AG09309 (cell line): Measurements from ENCODE around the gene BTBD19.

Experiments used
- DNase-seq: peaks from one replicate; pipeline ENCODE4 v3.0.0-alpha.2; 2010; ENCODE audit warnings: low read depth
- H3K4me3 ChIP-seq: 2 replicates; pipeline ENCODE4 v1.5.1; 2011; ENCODE audit warnings: mild to moderate bottlenecking, low read depth, low read length, moderate library complexity; ENCODE audit not compliant: control insufficient read depth
- CTCF ChIP-seq: IDR thresholded peaks from 2 replicates; pipeline ENCODE4 v1.5.1; 2011; ENCODE audit warnings: mild to moderate bottlenecking, low read depth, low read length, inconsistent platforms; ENCODE audit not compliant: insufficient read depth, control insufficient read depth; ENCODE audit errors: missing control alignments

The BTBD19 gene

DNA sequence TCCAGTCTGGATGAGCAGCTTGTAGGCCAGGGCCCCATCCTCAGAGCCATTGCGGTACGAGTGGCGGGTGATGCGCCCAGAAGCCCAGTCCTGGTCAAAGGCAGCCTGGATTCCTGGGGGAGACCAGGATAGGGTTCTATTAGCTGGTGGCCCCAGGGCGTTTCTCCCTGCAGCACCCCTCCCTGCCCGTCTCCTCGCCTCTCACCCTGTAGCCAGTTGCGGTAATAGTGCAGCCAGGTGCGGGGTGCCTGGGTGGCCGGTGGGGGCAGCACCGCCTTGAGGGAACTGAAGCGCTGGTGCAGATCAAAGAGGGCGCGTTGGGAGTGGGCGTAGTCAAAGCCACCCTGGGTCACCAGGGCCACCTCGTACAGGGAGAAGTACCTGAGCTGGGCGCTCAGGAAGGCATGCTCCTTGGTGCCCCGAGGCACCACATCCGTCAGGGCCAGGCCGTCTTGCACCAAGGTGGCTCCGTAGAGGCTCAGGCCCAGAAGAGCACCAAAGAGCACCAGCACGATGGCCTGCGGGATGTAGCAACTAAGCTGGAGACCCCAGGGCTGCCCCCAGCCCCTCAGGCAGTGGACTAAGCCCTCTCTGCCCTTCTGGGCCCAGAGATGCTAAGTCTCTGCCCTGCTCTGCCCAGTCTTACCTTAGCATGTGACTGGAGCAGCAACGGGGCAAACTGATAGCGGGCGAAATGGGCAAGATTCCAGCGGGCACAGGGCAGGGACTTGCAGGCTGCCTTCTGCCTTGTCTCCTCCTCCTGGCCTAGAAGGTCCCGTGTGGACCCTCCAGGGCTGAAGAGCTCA lies 19.1 kb downstream of the BTBD19 start:
- no peak for TF ChIP-seq CTCF
- DNase-seq = no peak
- no peak overlapping the region for H3K4me3 ChIP-seq

DNA sequence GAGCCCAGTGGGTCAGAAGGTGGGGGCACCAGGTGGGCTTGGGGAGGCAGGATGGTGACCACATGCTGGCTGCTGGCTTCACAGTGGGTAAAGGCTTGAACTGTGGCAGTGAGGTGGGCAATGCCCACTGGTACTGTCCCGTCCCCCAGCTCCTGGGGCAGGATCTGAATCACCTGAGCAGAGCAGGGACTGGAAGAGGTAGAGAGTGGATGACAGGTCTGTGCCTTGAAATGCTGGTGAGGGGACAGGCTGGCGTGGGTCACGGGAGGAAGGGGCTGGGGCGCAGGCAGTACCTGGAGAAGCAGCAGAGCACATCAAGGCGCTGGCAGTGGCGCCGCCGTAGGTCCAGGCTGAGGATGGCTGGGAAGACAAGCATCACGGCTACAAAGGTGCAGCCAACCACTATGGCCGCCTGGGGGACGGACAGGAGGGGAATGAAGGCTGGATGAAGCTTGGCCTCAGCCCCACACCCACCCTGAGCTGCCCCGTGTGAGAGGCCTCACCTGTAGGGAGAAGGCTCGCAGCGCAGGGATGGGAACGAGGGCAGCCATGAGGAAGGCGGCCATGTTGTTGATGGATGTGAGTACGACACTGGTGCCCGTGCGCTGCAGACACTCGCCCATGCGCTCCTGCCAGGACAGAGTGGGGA lies 19.8 kb downstream of the BTBD19 start:
- no peak overlapping the region for H3K4me3 ChIP-seq
- DNase-seq = no peak
- no peak for TF ChIP-seq CTCF

- no peak for DNase-seq
- no peak for TF ChIP-seq CTCF
- H3K4me3 ChIP-seq = no peak overlapping the region
These were observed 20.6 kb downstream of the BTBD19 start for GRCh38 chr1:44828841-44829440.

GRCh38 chr1:44829506-44830384 lies 21.4 kb downstream of the BTBD19 start:
- no peak for DNase-seq
- H3K4me3 ChIP-seq = no peak overlapping the region

DNA sequence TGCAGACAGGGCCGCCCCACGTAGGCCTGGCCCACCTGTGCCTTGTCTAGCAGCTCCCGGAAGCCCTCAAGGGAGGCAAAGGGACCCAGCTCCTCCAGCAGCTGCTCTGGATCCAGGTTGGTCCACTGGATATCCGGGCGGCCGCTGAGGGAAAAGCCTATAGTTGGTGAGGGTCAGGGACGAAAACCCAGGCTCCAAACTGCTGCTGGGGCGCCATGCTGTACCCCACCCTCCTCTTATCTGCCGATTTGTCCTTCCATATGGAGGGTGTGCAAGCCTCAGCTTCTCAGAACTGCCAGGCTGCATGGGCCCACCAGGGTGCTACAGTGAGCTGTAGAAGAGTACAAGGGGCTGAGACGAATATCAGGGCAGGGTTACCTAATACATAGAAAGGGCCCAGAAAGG lies 22.6 kb downstream of the BTBD19 start:
- H3K4me3 ChIP-seq = no peak overlapping the region
- no peak for DNase-seq
- no peak for TF ChIP-seq CTCF

More at GRCh38 chr1:44829506-44830384, 21.4 kb downstream of the BTBD19 start:
- TF ChIP-seq CTCF = no peak

DNA sequence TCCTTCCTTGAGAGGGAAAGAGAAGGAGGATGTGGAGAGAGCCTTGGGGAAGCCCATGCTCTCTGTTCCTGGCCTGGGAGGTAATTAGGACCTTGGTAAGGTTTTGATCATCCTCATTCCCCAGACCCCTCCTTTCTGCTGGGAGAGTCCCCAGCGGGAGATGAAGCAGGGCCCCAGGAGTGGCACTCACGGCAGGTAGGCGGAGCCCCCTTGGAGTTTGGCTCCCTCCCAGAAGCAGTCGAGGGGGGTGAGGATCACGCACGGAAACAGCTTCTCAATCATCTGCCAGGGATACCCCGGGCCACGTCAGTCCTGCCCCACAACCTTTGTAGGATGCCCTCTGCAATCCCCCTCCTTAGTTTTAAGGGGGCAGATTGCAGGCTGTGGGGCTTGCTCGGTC lies 23.2 kb downstream of the BTBD19 start:
- no peak overlapping the region for H3K4me3 ChIP-seq
- no peak for TF ChIP-seq CTCF
- DNase-seq = no peak
